ENCODE results near the gene BORCS5.

Gene BORCS5

DNA sequence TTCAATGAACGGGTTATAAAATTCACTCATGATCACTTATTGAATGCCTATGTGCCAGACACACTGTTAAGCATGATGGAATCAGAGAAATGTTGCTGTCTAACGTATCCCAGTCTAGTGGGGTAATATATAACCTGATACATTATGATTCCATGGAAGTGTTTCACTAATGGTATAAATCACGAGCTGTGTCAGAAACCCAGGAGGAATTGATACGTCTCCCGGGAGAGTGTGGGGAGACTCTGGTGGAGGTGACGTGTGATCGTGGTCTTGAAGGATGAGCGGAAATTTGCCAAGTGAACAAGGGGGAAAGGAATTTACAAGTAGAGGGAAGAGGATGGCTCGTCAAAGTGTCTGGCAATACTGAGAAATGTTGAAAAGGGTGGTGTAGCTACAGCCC lies 33.3 kb upstream of the BORCS5 start:
- TF ChIP-seq SIN3A (IDR thresholded peaks at IDR 0.05; ENCODE audit: borderline replicate concordance, insufficient read depth, low read length) (no peak), TAF1 (IDR thresholded peaks at IDR 0.05; ENCODE audit: borderline replicate concordance, insufficient read depth, low read length) (no peak), FOXP2 (optimal IDR thresholded peaks at IDR 0.05; ENCODE audit: borderline replicate concordance, extremely low read depth, extremely low read length, insufficient read depth) (no peak), POLR2AphosphoS5 (IDR thresholded peaks at IDR 0.05; ENCODE audit: low read depth, low read length) (no peak)
- TF ChIP-seq, protein P1, sequence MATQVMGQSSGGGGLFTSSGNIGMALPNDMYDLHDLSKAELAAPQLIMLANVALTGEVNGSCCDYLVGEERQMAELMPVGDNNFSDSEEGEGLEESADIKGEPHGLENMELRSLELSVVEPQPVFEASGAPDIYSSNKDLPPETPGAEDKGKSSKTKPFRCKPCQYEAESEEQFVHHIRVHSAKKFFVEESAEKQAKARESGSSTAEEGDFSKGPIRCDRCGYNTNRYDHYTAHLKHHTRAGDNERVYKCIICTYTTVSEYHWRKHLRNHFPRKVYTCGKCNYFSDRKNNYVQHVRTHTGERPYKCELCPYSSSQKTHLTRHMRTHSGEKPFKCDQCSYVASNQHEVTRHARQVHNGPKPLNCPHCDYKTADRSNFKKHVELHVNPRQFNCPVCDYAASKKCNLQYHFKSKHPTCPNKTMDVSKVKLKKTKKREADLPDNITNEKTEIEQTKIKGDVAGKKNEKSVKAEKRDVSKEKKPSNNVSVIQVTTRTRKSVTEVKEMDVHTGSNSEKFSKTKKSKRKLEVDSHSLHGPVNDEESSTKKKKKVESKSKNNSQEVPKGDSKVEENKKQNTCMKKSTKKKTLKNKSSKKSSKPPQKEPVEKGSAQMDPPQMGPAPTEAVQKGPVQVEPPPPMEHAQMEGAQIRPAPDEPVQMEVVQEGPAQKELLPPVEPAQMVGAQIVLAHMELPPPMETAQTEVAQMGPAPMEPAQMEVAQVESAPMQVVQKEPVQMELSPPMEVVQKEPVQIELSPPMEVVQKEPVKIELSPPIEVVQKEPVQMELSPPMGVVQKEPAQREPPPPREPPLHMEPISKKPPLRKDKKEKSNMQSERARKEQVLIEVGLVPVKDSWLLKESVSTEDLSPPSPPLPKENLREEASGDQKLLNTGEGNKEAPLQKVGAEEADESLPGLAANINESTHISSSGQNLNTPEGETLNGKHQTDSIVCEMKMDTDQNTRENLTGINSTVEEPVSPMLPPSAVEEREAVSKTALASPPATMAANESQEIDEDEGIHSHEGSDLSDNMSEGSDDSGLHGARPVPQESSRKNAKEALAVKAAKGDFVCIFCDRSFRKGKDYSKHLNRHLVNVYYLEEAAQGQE (IDR thresholded peaks at IDR 0.05; ENCODE audit: insufficient read depth in 1 of 2, low read depth in 2 of 2, low read length in 2 of 2): no peak

DNA sequence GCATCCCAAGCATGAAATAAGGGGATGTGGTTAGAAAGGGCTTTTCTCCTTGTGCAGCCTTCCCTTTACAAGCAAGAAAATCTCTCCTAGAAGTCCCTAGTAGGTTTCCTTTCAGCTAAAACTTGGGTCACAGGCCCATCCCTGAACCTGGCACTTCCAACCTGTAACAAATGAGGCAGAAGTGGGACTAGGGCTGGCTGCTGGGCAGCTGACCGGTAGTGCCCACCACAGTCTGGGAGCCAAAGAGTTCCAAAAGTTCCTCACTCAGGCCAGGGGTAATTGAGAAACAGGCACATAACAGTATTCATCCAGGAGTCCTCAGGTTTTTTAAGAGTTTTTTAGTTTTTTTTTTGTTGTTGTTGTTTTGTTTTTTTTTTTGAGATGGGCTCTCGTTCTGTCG lies 30.6 kb upstream of the BORCS5 start:
- TF ChIP-seq, protein P1 (IDR thresholded peaks at IDR 0.05; ENCODE audit: insufficient read depth in 1 of 2, low read depth in 2 of 2, low read length in 2 of 2): no peak
- TF ChIP-seq TAF1 (IDR thresholded peaks at IDR 0.05; ENCODE audit: borderline replicate concordance, insufficient read depth, low read length) (no peak), SIN3A (IDR thresholded peaks at IDR 0.05; ENCODE audit: borderline replicate concordance, insufficient read depth, low read length) (no peak), FOXP2 (optimal IDR thresholded peaks at IDR 0.05; ENCODE audit: borderline replicate concordance, extremely low read depth, extremely low read length, insufficient read depth) (no peak), POLR2AphosphoS5 (IDR thresholded peaks at IDR 0.05; ENCODE audit: low read depth, low read length) (no peak)

DNA sequence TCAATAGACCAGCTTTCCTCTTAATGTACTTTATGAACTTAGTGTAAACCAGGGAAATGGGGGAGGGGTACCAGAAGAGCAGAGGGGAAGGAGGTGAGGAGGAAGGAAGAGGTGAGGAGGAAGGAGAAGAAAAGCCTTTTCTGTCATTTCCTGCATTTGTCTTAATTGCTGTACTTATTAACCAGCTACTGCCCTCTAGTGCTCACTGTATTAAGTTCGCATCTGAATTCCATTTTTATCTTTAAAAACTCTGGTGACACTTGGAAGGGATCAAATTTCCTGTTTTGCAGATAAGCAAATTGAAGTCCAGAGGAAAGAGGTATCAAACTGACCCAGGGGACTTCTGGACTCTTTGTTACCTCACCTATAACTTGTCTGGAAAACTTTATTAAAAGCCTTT lies 29.1 kb upstream of the BORCS5 start:
- TF ChIP-seq TAF1 (IDR thresholded peaks at IDR 0.05; ENCODE audit: borderline replicate concordance, insufficient read depth, low read length) (0 out of 2 replicates have a peak, but pooled peaks have one; percentile 38), FOXP2 (optimal IDR thresholded peaks at IDR 0.05; ENCODE audit: borderline replicate concordance, extremely low read depth, extremely low read length, insufficient read depth) (no peak), SIN3A (IDR thresholded peaks at IDR 0.05; ENCODE audit: borderline replicate concordance, insufficient read depth, low read length) (no peak)
- TF ChIP-seq, protein P1 (IDR thresholded peaks at IDR 0.05; ENCODE audit: insufficient read depth in 1 of 2, low read depth in 2 of 2, low read length in 2 of 2): no peak

DNA sequence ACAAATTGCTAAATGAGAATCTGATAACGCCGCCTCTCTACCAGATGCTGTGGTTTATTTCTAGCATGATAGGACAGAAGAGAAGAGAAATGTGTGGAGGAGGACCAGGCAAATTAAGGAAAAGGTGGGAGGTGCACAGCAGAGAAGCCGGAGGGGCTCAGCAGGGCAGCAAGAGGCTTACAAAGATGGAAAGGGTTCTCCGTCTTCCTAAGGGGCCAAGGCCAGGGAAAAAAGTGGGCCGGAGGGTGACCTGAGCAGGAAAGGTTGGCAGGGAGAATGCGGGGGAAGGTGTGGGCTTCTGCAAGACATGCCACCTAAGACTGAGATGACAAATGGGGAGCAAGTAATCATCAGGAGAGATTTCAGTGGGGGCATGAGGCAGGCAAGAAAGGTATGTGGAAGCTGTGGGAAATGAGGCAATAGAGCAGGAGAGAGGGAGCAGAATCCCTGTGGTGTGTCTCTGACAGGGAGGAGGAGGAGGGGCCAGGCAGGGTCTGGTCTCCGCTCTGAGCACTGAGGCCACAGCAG lies 25.6 kb upstream of the BORCS5 start:
- TF ChIP-seq SIN3A (IDR thresholded peaks at IDR 0.05; ENCODE audit: borderline replicate concordance, insufficient read depth, low read length) (no peak), FOXP2 (optimal IDR thresholded peaks at IDR 0.05; ENCODE audit: borderline replicate concordance, extremely low read depth, extremely low read length, insufficient read depth) (no peak), POLR2AphosphoS5 (IDR thresholded peaks at IDR 0.05; ENCODE audit: low read depth, low read length) (no peak)

DNA sequence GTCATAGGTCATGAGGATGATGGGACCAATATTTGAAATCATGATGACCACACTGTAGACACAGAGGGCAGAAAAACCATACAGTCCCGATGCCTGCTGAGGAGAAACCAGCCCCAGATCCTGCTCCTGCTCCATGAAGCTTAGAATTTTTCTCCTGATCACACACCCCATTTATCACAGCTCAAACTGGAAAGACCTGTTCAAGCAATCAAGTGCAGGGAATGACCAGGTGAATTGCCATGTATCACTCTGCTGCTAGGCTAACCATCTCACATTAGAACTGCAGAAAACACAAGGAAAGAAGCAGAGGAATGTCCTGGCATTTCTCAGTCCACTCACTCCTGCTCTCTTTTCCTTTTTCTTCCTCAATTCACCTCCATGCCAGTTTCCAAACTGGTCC lies 25.0 kb upstream of the BORCS5 start:
- no peak for TF ChIP-seq POLR2AphosphoS5 (IDR thresholded peaks at IDR 0.05; ENCODE audit: low read depth, low read length)
- TF ChIP-seq FOXP2 (optimal IDR thresholded peaks at IDR 0.05; ENCODE audit: borderline replicate concordance, extremely low read depth, extremely low read length, insufficient read depth): no peak
- TF ChIP-seq, protein P1 (IDR thresholded peaks at IDR 0.05; ENCODE audit: insufficient read depth in 1 of 2, low read depth in 2 of 2, low read length in 2 of 2): no peak
- TF ChIP-seq SIN3A (IDR thresholded peaks at IDR 0.05; ENCODE audit: borderline replicate concordance, insufficient read depth, low read length): no peak
- TF ChIP-seq TAF1 (IDR thresholded peaks at IDR 0.05; ENCODE audit: borderline replicate concordance, insufficient read depth, low read length): no peak

All from PFSK-1 (cell line).